DOHH2 (cell line): ENCODE measurements around the gene DMP1.

ENCODE experiments used
- EZH2phosphoT487 ChIP-seq: fragments of 200-600 bp; sonication (generic); IDR thresholded peaks from 2 replicates; pipeline ENCODE4 v1.6.1; 2017; ENCODE audit warnings: borderline replicate concordance, mild to moderate bottlenecking, antibody characterized with exemption, low read length, moderate library complexity, mixed read lengths
- TF ChIP-seq, protein P1 (sequence below): fragments of 200-600 bp; sonication (generic); IDR thresholded peaks from one replicate; pipeline ENCODE4 v1.5.1; 2014; ENCODE audit warnings: antibody characterized with exemption, mild to moderate bottlenecking, low read depth, low read length; ENCODE audit not compliant: poor library complexity, severe bottlenecking

DNA sequence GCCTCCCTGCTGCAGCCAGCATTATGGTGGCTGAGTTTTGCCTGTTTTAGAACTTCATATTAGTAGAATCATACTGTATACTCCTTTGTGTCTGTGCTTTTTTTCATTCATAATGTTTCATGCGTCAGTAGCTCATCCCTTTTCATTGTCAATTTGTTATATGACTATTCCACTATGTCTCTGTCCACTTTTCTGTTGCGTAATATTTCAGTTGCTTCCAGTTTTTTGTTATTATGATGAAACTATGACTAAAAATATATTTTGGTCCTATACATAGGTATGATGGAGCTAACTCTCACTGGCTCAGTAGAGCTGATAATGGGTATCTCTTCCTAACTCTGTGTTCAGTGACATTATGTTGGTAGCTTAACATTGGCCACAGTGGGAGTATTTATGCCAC, 48.3 kb downstream of the DMP1 start:
- TF ChIP-seq, protein P1, sequence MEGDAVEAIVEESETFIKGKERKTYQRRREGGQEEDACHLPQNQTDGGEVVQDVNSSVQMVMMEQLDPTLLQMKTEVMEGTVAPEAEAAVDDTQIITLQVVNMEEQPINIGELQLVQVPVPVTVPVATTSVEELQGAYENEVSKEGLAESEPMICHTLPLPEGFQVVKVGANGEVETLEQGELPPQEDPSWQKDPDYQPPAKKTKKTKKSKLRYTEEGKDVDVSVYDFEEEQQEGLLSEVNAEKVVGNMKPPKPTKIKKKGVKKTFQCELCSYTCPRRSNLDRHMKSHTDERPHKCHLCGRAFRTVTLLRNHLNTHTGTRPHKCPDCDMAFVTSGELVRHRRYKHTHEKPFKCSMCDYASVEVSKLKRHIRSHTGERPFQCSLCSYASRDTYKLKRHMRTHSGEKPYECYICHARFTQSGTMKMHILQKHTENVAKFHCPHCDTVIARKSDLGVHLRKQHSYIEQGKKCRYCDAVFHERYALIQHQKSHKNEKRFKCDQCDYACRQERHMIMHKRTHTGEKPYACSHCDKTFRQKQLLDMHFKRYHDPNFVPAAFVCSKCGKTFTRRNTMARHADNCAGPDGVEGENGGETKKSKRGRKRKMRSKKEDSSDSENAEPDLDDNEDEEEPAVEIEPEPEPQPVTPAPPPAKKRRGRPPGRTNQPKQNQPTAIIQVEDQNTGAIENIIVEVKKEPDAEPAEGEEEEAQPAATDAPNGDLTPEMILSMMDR = no peak
- TF ChIP-seq EZH2phosphoT487 = no peak
